SU-DHL-6 (cell line): ENCODE data around the gene KCTD17.

Source experiments
- H2AFZ ChIP-seq: fragments of 200-600 bp; sonication (generic); 2 replicates; pipeline ENCODE4 v1.6.1; 2014; ENCODE audit warnings: low read depth, mild to moderate bottlenecking, moderate library complexity, mixed read lengths, antibody characterized with exemption, low read length; ENCODE audit not compliant: severe bottlenecking
- H3F3A ChIP-seq: fragments of 200-600 bp; shearing (Covaris generic); 2 replicates; pipeline ENCODE4 v1.6.0; 2016; ENCODE audit warnings: antibody characterized with exemption, mild to moderate bottlenecking; ENCODE audit not compliant: insufficient read depth
- H3K27ac ChIP-seq: fragments of 200-600 bp; sonication (generic); 2 replicates; pipeline ENCODE4 v1.5.1; 2016; ENCODE audit warnings: low read depth, mild to moderate bottlenecking, low read length, moderate library complexity, mixed read lengths
- H3K27me3 ChIP-seq: fragments of 200-600 bp; sonication (generic), shearing (Covaris generic); 2 replicates; pipeline ENCODE4 v1.6.0; 2014; ENCODE audit warnings: mild to moderate bottlenecking, low read length
- H3K36me3 ChIP-seq: fragments of 200-600 bp; sonication (generic); 2 replicates; pipeline ENCODE4 v1.6.1; 2014; ENCODE audit warnings: mild to moderate bottlenecking, low read length, mixed read lengths
- H3K4me2 ChIP-seq: fragments of 300-600, 200-600 bp; shearing (Covaris generic), sonication (generic); 2 replicates; pipeline ENCODE4 v1.6.0; 2014; ENCODE audit warnings: low read length, low read depth, mild to moderate bottlenecking; ENCODE audit not compliant: poor library complexity, severe bottlenecking
- H3K4me3 ChIP-seq: fragments of 200-600 bp; sonication (generic); 2 replicates; pipeline ENCODE4 v1.5.1; 2014; ENCODE audit warnings: antibody characterized with exemption, low read length, mild to moderate bottlenecking, mixed read lengths; ENCODE audit not compliant: insufficient read depth, poor library complexity, severe bottlenecking
- H3K79me2 ChIP-seq: fragments of 200-600 bp; sonication (generic); 2 replicates; pipeline ENCODE4 v1.6.1; 2014; ENCODE audit warnings: mild to moderate bottlenecking, low read length, moderate library complexity; ENCODE audit not compliant: insufficient read depth
- H3K9ac ChIP-seq: fragments of 200-600 bp; sonication (generic); 2 replicates; pipeline ENCODE4 v1.7.0; 2014; ENCODE audit warnings: mild to moderate bottlenecking, low read length
- H3K9me2 ChIP-seq: fragments of 200-600 bp; sonication (generic); replicated peaks from 2 replicates; pipeline ENCODE4 v1.6.1; 2014; ENCODE audit warnings: low read length; ENCODE audit not compliant: insufficient read depth
- H3K9me3 ChIP-seq: fragments of 200-600 bp; sonication (generic); 2 replicates; pipeline ENCODE4 v1.6.1; 2014; ENCODE audit warnings: low read length, mixed read lengths; ENCODE audit not compliant: insufficient read depth
- H4K20me1 ChIP-seq: fragments of 200-600 bp; sonication (generic); 2 replicates; pipeline ENCODE4 v1.6.1; 2014; ENCODE audit warnings: low read depth, mild to moderate bottlenecking, antibody characterized with exemption, low read length, moderate library complexity, mixed read lengths
- EZH2phosphoT487 ChIP-seq: fragments of 200-600 bp; sonication (generic), shearing (Covaris generic); conservative IDR thresholded peaks from 2 replicates; pipeline ENCODE4 v1.6.1; 2018; ENCODE audit warnings: mild to moderate bottlenecking, antibody characterized with exemption, low read length, moderate library complexity, mixed read lengths
- TF ChIP-seq, protein P1 (sequence below): fragments of 200-600 bp; sonication (generic); IDR thresholded peaks from one replicate; pipeline ENCODE4 v1.5.1; 2017; ENCODE audit warnings: antibody characterized with exemption, mild to moderate bottlenecking, low read length, moderate library complexity; ENCODE audit not compliant: insufficient read depth, poor library complexity, severe bottlenecking

The KCTD17 gene

GRCh38 chr22:37030560-37031281 lies 20.8 kb upstream of the KCTD17 start:
- Histone ChIP-seq H3K9ac (no peak overlapping the region), H3K9me2 (no peaks in the 10 kb centered on the region), H3K79me2 (no peaks in the 10 kb centered on the region), H3F3A (no peaks in the 10 kb centered on the region), H3K27me3 (no peaks in the 10 kb centered on the region), H3K4me3 (no peak overlapping the region), H2AFZ (no peak overlapping the region), H3K9me3 (no peaks in the 10 kb centered on the region), H3K4me2 (no peak overlapping the region), H3K36me3 (no peaks in the 10 kb centered on the region), H4K20me1 (no peaks in the 10 kb centered on the region), H3K27ac (no peak overlapping the region)
- no peak for TF ChIP-seq EZH2phosphoT487
- TF ChIP-seq, protein P1, sequence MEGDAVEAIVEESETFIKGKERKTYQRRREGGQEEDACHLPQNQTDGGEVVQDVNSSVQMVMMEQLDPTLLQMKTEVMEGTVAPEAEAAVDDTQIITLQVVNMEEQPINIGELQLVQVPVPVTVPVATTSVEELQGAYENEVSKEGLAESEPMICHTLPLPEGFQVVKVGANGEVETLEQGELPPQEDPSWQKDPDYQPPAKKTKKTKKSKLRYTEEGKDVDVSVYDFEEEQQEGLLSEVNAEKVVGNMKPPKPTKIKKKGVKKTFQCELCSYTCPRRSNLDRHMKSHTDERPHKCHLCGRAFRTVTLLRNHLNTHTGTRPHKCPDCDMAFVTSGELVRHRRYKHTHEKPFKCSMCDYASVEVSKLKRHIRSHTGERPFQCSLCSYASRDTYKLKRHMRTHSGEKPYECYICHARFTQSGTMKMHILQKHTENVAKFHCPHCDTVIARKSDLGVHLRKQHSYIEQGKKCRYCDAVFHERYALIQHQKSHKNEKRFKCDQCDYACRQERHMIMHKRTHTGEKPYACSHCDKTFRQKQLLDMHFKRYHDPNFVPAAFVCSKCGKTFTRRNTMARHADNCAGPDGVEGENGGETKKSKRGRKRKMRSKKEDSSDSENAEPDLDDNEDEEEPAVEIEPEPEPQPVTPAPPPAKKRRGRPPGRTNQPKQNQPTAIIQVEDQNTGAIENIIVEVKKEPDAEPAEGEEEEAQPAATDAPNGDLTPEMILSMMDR = no peak

DNA sequence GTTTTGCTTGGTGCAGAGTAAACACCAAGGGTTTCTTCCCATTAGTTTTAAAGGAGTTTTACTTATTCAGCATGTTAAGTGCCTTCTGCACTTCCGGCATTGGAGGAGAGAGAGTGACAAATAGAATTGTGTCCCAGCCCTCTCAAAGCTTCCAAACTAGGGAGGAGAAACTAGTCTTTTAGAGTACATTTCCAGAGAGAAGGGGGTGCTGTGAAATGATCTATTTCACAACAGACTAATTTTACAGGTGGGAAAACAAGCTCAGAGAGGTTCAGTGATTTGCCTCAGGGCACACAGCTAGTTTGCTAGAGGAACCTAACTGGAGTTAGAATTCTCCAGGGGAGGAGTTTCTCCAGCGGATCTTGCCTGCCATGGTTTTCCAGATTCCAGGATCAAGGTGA lies 19.4 kb upstream of the KCTD17 start:
- no peaks in the 10 kb centered on the region for H3K9me2 ChIP-seq
- H3F3A ChIP-seq = no peaks in the 10 kb centered on the region
- no peaks in the 10 kb centered on the region for H4K20me1 ChIP-seq
- no peak overlapping the region for H3K4me2 ChIP-seq
- H2AFZ ChIP-seq = no peak overlapping the region
- no peak overlapping the region for H3K27ac ChIP-seq
- no peaks in the 10 kb centered on the region for H3K9me3 ChIP-seq
- no peak overlapping the region for H3K9ac ChIP-seq
- no peak overlapping the region for H3K4me3 ChIP-seq
- TF ChIP-seq, protein P1 = no peak
- no peak for TF ChIP-seq EZH2phosphoT487
- H3K79me2 ChIP-seq = no peaks in the 10 kb centered on the region
- no peaks in the 10 kb centered on the region for H3K36me3 ChIP-seq
- H3K27me3 ChIP-seq = no peaks in the 10 kb centered on the region

- no peaks in the 10 kb centered on the region for H4K20me1 ChIP-seq
- no peak overlapping the region for H2AFZ ChIP-seq
- H3K36me3 ChIP-seq = no peaks in the 10 kb centered on the region
- TF ChIP-seq EZH2phosphoT487 = no peak
- TF ChIP-seq, protein P1 = no peak
- H3K9me2 ChIP-seq = no peaks in the 10 kb centered on the region
- no peaks in the 10 kb centered on the region for H3F3A ChIP-seq
- no peak overlapping the region for H3K4me2 ChIP-seq
- no peaks in the 10 kb centered on the region for H3K9me3 ChIP-seq
- H3K79me2 ChIP-seq = no peaks in the 10 kb centered on the region
- no peak overlapping the region for H3K9ac ChIP-seq
- H3K4me3 ChIP-seq = no peak overlapping the region
- no peaks in the 10 kb centered on the region for H3K27me3 ChIP-seq
- H3K27ac ChIP-seq = no peak overlapping the region
Measured at GRCh38 chr22:37032535-37033460, 18.7 kb upstream of the KCTD17 start.
